Neural cell (in vitro differentiated cells): ENCODE measurements around the gene LCLAT1. TPM values are rescaled to one million over a fixed set of nuclear protein-coding genes. Genes with fewer than 3 reads are reported as not detected.

Experiments used
- H2AFZ ChIP-seq: fragments of 200-600, 300-800 bp; sonication (generic), shearing (Covaris generic); 2 replicates; pipeline ENCODE4 v1.6.0; 2014; ENCODE audit warnings: low read depth, mild to moderate bottlenecking, antibody characterized with exemption, low read length, moderate library complexity
- H3F3A ChIP-seq: fragments of 200-600 bp; shearing (Covaris generic); 2 replicates; pipeline ENCODE4 v1.6.1; 2016; ENCODE audit warnings: mild to moderate bottlenecking, moderate library complexity, mixed read lengths, antibody characterized with exemption, low read length; ENCODE audit not compliant: insufficient read depth, poor library complexity, severe bottlenecking
- H3K27ac ChIP-seq: fragments of 200-600, 300-800 bp; sonication (generic), shearing (Covaris generic); 2 replicates; pipeline ENCODE4 v1.5.1; 2014; ENCODE audit warnings: mild to moderate bottlenecking, low read length, moderate library complexity
- H3K27me3 ChIP-seq: fragments of 300-800, 200-600 bp; sonication (generic), shearing (Covaris generic); 2 replicates; pipeline ENCODE4 v1.6.0; 2014; ENCODE audit warnings: mild to moderate bottlenecking, low read depth, low read length, moderate library complexity; ENCODE audit not compliant: insufficient read depth
- H3K36me3 ChIP-seq: fragments of 300-800, 200-600 bp; sonication (generic), shearing (Covaris generic); 2 replicates; pipeline ENCODE4 v1.5.1; 2014; ENCODE audit warnings: mild to moderate bottlenecking, antibody characterized with exemption, low read length, moderate library complexity; ENCODE audit not compliant: insufficient read depth
- H3K4me2 ChIP-seq: fragments of 300-800, 200-600 bp; sonication (generic), shearing (Covaris generic); 2 replicates; pipeline ENCODE4 v1.6.0; 2014; ENCODE audit warnings: mild to moderate bottlenecking, low read length
- H3K4me3 ChIP-seq: fragments of 300-800, 200-600 bp; sonication (generic), shearing (Covaris generic); 2 replicates; pipeline ENCODE4 v1.5.1; 2014; ENCODE audit warnings: mild to moderate bottlenecking, low read length, moderate library complexity
- H3K79me2 ChIP-seq: fragments of 200-600 bp; shearing (Covaris generic); replicated peaks from 2 replicates; pipeline ENCODE4 v1.6.0; 2014; ENCODE audit warnings: mild to moderate bottlenecking, low read length, moderate library complexity; ENCODE audit not compliant: insufficient read depth
- H3K9ac ChIP-seq: fragments of 300-800, 200-600 bp; sonication (generic), shearing (Covaris generic); 2 replicates; pipeline ENCODE4 v1.6.1; 2016; ENCODE audit warnings: mild to moderate bottlenecking, low read length, mixed read lengths
- H3K9me2 ChIP-seq: fragments of 200-600 bp; shearing (Covaris generic); 2 replicates; pipeline ENCODE4 v1.6.1; 2016; ENCODE audit warnings: mild to moderate bottlenecking, low read length, mixed read lengths; ENCODE audit not compliant: insufficient read depth
- H3K9me3 ChIP-seq: fragments of 200-600, 300-800 bp; sonication (generic), shearing (Covaris generic); 2 replicates; pipeline ENCODE4 v1.6.1; 2016; ENCODE audit warnings: mild to moderate bottlenecking, mixed run types, low read length, moderate library complexity, mixed read lengths
- H4K20me1 ChIP-seq: fragments of 200-600 bp; shearing (Covaris generic); 2 replicates; pipeline ENCODE4 v1.6.1; 2016; ENCODE audit warnings: mild to moderate bottlenecking, mixed run types; ENCODE audit not compliant: insufficient read depth
- EZH2 ChIP-seq: fragments of 200-600, 300-800 bp; shearing (Covaris generic), sonication (generic); IDR thresholded peaks from 2 replicates; pipeline ENCODE4 v1.6.1; 2014; ENCODE audit warnings: antibody characterized with exemption, low read length, borderline replicate concordance, mild to moderate bottlenecking; ENCODE audit not compliant: insufficient read depth, poor library complexity, severe bottlenecking
- RAD21 ChIP-seq: fragments of 450-650 bp; conservative IDR thresholded peaks from 2 replicates; pipeline ENCODE4 v1.6.1; 2014; ENCODE audit warnings: antibody characterized with exemption, mild to moderate bottlenecking, moderate library complexity
- REST ChIP-seq: IDR thresholded peaks from 2 replicates; pipeline ENCODE4 v1.6.1; 2012; ENCODE audit warnings: borderline replicate concordance
- SMC3 ChIP-seq: fragments of 450-650 bp; conservative IDR thresholded peaks from 2 replicates; pipeline ENCODE4 v1.6.1; 2014; ENCODE audit warnings: antibody characterized with exemption, mild to moderate bottlenecking, moderate library complexity; ENCODE audit not compliant: poor library complexity
- polyA plus RNA-seq: library from polyadenylated mRNA; depleted of rRNA; stranded (reverse); fragments of >200 nt; gene quantifications from 2 replicates; pipeline ENCODE4 v1.2.3, GENCODE V29; 2014
- TF ChIP-seq, protein P1 (sequence below): fragments of 450-650 bp; IDR thresholded peaks from 2 replicates; pipeline ENCODE4 v1.5.1; 2014; ENCODE audit warnings: antibody characterized with exemption, mild to moderate bottlenecking, moderate library complexity; ENCODE audit not compliant: poor library complexity, severe bottlenecking

Gene LCLAT1
- polyA plus RNA-seq, 1 donor from 2014 or later, result 5.8 TPM

DNA sequence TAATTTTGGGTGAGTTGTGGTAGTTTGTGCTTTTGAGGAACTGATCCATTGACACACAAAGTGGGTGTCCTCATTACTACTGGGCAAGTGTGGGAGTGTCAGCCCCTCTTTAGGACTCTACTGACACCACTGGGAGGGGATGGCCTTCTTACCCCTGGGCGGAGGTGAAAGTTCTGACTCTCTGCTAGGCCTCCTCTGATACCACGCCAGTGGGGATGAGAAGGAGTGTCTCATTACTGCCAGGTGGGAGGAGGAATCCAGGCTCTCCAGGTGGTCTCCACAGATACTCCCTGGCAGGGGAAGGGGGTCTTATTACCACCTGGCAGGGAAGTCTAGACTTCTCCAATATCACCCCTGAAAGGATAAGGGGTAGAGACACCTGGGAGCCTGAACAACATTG is 9.1 kb downstream of the LCLAT1 start:
- Histone ChIP-seq H3K4me3 (no peak overlapping the region), H3K27ac (no peak overlapping the region), H3K4me2 (no peak overlapping the region), H3F3A (no peaks in the 10 kb centered on the region), H3K79me2 (peaks cover 7% of the 10 kb centered on the region), H3K27me3 (no peaks in the 10 kb centered on the region), H4K20me1 (no peaks in the 10 kb centered on the region), H2AFZ (no peak overlapping the region), H3K9me3 (no peaks in the 10 kb centered on the region), H3K9me2 (no peaks in the 10 kb centered on the region), H3K9ac (no peak overlapping the region), H3K36me3 (no peaks in the 10 kb centered on the region)
- TF ChIP-seq, protein P1, sequence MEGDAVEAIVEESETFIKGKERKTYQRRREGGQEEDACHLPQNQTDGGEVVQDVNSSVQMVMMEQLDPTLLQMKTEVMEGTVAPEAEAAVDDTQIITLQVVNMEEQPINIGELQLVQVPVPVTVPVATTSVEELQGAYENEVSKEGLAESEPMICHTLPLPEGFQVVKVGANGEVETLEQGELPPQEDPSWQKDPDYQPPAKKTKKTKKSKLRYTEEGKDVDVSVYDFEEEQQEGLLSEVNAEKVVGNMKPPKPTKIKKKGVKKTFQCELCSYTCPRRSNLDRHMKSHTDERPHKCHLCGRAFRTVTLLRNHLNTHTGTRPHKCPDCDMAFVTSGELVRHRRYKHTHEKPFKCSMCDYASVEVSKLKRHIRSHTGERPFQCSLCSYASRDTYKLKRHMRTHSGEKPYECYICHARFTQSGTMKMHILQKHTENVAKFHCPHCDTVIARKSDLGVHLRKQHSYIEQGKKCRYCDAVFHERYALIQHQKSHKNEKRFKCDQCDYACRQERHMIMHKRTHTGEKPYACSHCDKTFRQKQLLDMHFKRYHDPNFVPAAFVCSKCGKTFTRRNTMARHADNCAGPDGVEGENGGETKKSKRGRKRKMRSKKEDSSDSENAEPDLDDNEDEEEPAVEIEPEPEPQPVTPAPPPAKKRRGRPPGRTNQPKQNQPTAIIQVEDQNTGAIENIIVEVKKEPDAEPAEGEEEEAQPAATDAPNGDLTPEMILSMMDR, result no peak
- TF ChIP-seq REST, result no peak

DNA sequence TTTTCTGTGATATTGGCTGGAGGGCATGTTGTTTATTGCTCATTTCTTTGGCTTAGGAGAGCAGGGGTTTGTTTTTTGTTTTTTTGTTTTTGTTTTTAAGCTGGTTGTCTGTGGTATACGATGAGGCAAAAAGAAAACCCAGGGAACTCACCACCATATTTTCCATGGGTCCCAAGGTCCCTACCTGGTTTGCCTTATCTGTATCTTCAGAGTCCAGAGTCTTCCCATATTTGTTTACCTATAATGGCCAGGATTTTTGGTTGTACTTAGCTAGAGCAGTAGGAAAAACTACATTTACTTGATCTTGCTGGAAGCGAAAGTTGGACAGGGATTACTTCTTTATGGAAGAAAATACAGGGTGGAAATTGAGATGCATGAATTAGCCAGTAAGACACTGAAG is 9.5 kb downstream of the LCLAT1 start:
- Histone ChIP-seq H3F3A (no peaks in the 10 kb centered on the region), H3K79me2 (peaks cover 7% of the 10 kb centered on the region), H3K27ac (no peak overlapping the region), H3K9ac (no peak overlapping the region), H4K20me1 (no peaks in the 10 kb centered on the region), H3K36me3 (no peaks in the 10 kb centered on the region), H3K9me3 (no peaks in the 10 kb centered on the region), H3K27me3 (no peaks in the 10 kb centered on the region), H3K9me2 (no peaks in the 10 kb centered on the region), H2AFZ (no peak overlapping the region), H3K4me3 (no peak overlapping the region), H3K4me2 (no peak overlapping the region)
- TF ChIP-seq SMC3 (no peak), EZH2 (no peak), RAD21 (no peak), REST (no peak)
- TF ChIP-seq, protein P1, result no peak
